HCT116 (cell line): ENCODE data around the gene TMTC4. TPM values are rescaled to one million over a fixed set of nuclear protein-coding genes. Genes with fewer than 3 reads are reported as not detected.

Experiments
- ATAC-seq: fragments of 200-7000 bp; cut with Tn5 transposase; 2 replicates; pipeline ENCODE4 v1.9.1; 2020; ENCODE audit warnings: mild to moderate bottlenecking, moderate library complexity
- BruUV-seq: library from RNA; stranded (reverse); fragments of 400-500 nt; replicated peaks from 2 replicates; lab custom pipeline; 2021; lab: Mats Ljungman, UMichigan
- CTCF ChIA-PET: fragments of 300-600 bp; sonication (Branson Sonifier 250); formaldehyde crosslinking; loops from one replicate; lab custom pipeline; 2021; ENCODE audit warnings: antibody characterized with exemption; lab: Charles Lee
- POLR2A ChIA-PET: fragments of 300-600, 350-600 bp; sonication (Branson Sonifier 250); formaldehyde crosslinking; loops from one replicate; lab custom pipeline; 2021; ENCODE audit warnings: antibody characterized with exemption; lab: Charles Lee
- RAD21 ChIA-PET, 2 experiments: fragments of 300-600 bp; sonication (Branson Sonifier 250); formaldehyde crosslinking; loops; one replicate each; lab custom pipeline; 2023; ENCODE audit warnings: low total read pairs in 2 of 2; ENCODE audit not compliant: uncharacterized antibody in 2 of 2, unreplicated experiment in 2 of 2, low non-redundant PET in 1 of 2; lab: Charles Lee
- DNase-seq: peaks from one replicate; pipeline ENCODE4 v3.0.0-alpha.2; 2010; ENCODE audit warnings: low read depth, low spot score
- H2AFZ ChIP-seq: fragments of 200-600 bp; shearing (Covaris generic), sonication (generic); 2 replicates; pipeline ENCODE4 v1.6.1; 2017; ENCODE audit warnings: low read depth, mixed run types, mixed read lengths, antibody characterized with exemption, low read length; ENCODE audit not compliant: poor library complexity, severe bottlenecking
- H3K27ac ChIP-seq: 2 replicates; pipeline ENCODE4 v1.5.1; 2012; ENCODE audit warnings: low read depth, low read length
- H3K27me3 ChIP-seq: fragments of 200-600 bp; sonication (generic); 2 replicates; pipeline ENCODE4 v1.6.1; 2016; ENCODE audit warnings: mixed run types, low read length, mixed read lengths; ENCODE audit not compliant: insufficient read depth
- H3K36me3 ChIP-seq, 2 experiments: fragments of 200-500 bp in 1 of 2; fragments of 200-600 bp in 1 of 2; sonication (Bioruptor generic) in 1 of 2; sonication (generic) in 1 of 2; 2 replicates each; pipeline versions ENCODE4 v1.5.1 to v1.6.1; 2014 to 2016; ENCODE audit warnings: low read length in 2 of 2, inconsistent platforms in 1 of 2, mixed read lengths in 1 of 2, mixed run types in 1 of 2; ENCODE audit not compliant: insufficient read depth in 2 of 2, control insufficient read depth in 1 of 2
- H3K4me1 ChIP-seq, 2 experiments: fragments of 200-600 bp in 1 of 2; sonication (generic) in 1 of 2; 2 replicates each; pipeline versions ENCODE4 v1.5.1 to v1.6.1; 2012 to 2017; ENCODE audit warnings: low read length in 2 of 2, inconsistent platforms in 1 of 2, mild to moderate bottlenecking in 1 of 2, mixed read lengths in 1 of 2, mixed run types in 1 of 2, moderate library complexity in 1 of 2; ENCODE audit not compliant: insufficient read depth in 2 of 2, control insufficient read depth in 1 of 2
- H3K4me2 ChIP-seq: fragments of 200-600 bp; sonication (generic); 2 replicates; pipeline ENCODE4 v1.6.1; 2017; ENCODE audit warnings: mixed run types, low read length, mixed read lengths
- H3K4me3 ChIP-seq, 2 experiments: fragments of 200-600 bp in 1 of 2; sonication (generic) in 1 of 2; replicated peaks in 1 of 2; 2 replicates each; pipeline ENCODE4 v1.5.1; 2011 to 2016; ENCODE audit warnings: low read length in 2 of 2, control low read depth in 1 of 2, low read depth in 1 of 2, mild to moderate bottlenecking in 1 of 2, mixed read lengths in 1 of 2, mixed run types in 1 of 2
- H3K79me2 ChIP-seq: fragments of 200-600 bp; sonication (generic); 2 replicates; pipeline ENCODE4 v1.6.1; 2017; ENCODE audit warnings: mild to moderate bottlenecking, mixed run types, low read length, moderate library complexity, mixed read lengths; ENCODE audit not compliant: insufficient read depth
- H3K9ac ChIP-seq: fragments of 200-600 bp; sonication (generic); 2 replicates; pipeline ENCODE4 v1.6.1; 2016; ENCODE audit warnings: low read length, mixed read lengths
- H3K9me2 ChIP-seq: fragments of 200-600 bp; sonication (generic), shearing (Covaris generic); 2 replicates; pipeline ENCODE4 v1.6.1; 2017; ENCODE audit warnings: mixed run types, mild to moderate bottlenecking, moderate library complexity; ENCODE audit not compliant: insufficient read depth
- H3K9me3 ChIP-seq, 2 experiments: fragments of 200-500 bp in 1 of 2; fragments of 200-600 bp in 1 of 2; sonication (Bioruptor generic) in 1 of 2; sonication (generic) in 1 of 2; 2 replicates each; pipeline ENCODE4 v1.6.1; 2014 to 2017; ENCODE audit warnings: low read length in 2 of 2, mixed read lengths in 2 of 2, inconsistent platforms in 1 of 2, low read depth in 1 of 2, mild to moderate bottlenecking in 1 of 2, mixed run types in 1 of 2, moderate library complexity in 1 of 2; ENCODE audit not compliant: control insufficient read depth in 1 of 2, insufficient read depth in 1 of 2
- H4K20me1 ChIP-seq: fragments of 200-600 bp; sonication (generic), shearing (Covaris generic); 2 replicates; pipeline ENCODE4 v1.6.1; 2017; ENCODE audit warnings: mixed run types, mild to moderate bottlenecking, moderate library complexity; ENCODE audit not compliant: insufficient read depth
- CEBPB ChIP-seq: IDR thresholded peaks from 2 replicates; pipeline ENCODE4 v1.6.1; 2012; ENCODE audit warnings: low read depth
- EGR1 ChIP-seq: IDR thresholded peaks from 2 replicates; pipeline ENCODE4 v1.6.1; 2012; ENCODE audit warnings: low read depth
- POLR2A ChIP-seq: IDR thresholded peaks from 2 replicates; pipeline ENCODE4 v1.7.0; 2011; ENCODE audit warnings: borderline replicate concordance; ENCODE audit not compliant: insufficient read depth, insufficient read length; ENCODE audit errors: extremely low read depth
- POLR2AphosphoS5 ChIP-seq: IDR thresholded peaks from 2 replicates; pipeline ENCODE4 v1.6.1; 2011; ENCODE audit warnings: mild to moderate bottlenecking, low read depth, low read length, moderate library complexity
- RAD21 ChIP-seq: IDR thresholded peaks from 2 replicates; pipeline ENCODE4 v1.6.1; 2012; ENCODE audit warnings: low read depth, mild to moderate bottlenecking
- SRF ChIP-seq: IDR thresholded peaks from 2 replicates; pipeline ENCODE4 v1.6.1; 2012; ENCODE audit warnings: low read depth
- TCF7L2 ChIP-seq: IDR thresholded peaks from 2 replicates; pipeline ENCODE4 v1.7.0; 2011; ENCODE audit warnings: borderline replicate concordance, inconsistent platforms; ENCODE audit not compliant: insufficient read depth, insufficient read length; ENCODE audit errors: extremely low read depth
- YY1 ChIP-seq: IDR thresholded peaks from 2 replicates; pipeline ENCODE4 v1.6.1; 2011; ENCODE audit warnings: low read length, low read depth, moderate library complexity, mild to moderate bottlenecking; ENCODE audit not compliant: insufficient replicate concordance; ENCODE audit errors: extremely low read depth
- ZBTB33 ChIP-seq: IDR thresholded peaks from 2 replicates; pipeline ENCODE4 v1.6.1; 2011; ENCODE audit warnings: mild to moderate bottlenecking, low read length, moderate library complexity; ENCODE audit not compliant: insufficient replicate concordance; ENCODE audit errors: extremely low read depth
- ZFX ChIP-seq: fragments of 450-650 bp; IDR thresholded peaks from 2 replicates; pipeline ENCODE4 v1.6.1; 2017
- intact Hi-C: fragments of 100-400 bp; cut with micrococcal nuclease; formaldehyde crosslinking; loops from 2 replicates; pipeline ENCODE4 v1.10.0; 2022
- total RNA-seq: library from RNA; stranded (reverse); gene quantifications from one replicate; pipeline ENCODE4 v1.2.1, GENCODE V29; 2021; ENCODE audit not compliant: unreplicated experiment

The TMTC4 gene
- total RNA-seq, 1 experiment from 2014 or later = 23.6 TPM

- H4K20me1 ChIP-seq = no peaks in the 10 kb centered on the region
- ChIA-PET POLR2A (no interaction called here), CTCF (no interaction called here), RAD21 (no interaction called here)
- H2AFZ ChIP-seq = no peak overlapping the region
- no peak overlapping the region for H3K4me2 ChIP-seq
- BruUV-seq = no TSS peak
- no peaks in the 10 kb centered on the region for H3K4me1 ChIP-seq
- TF ChIP-seq TCF7L2 = no peak
- no peak for TF ChIP-seq SRF
- no peak for TF ChIP-seq YY1
- TF ChIP-seq EGR1 = no peak
- no peak for TF ChIP-seq ZBTB33
- TF ChIP-seq RAD21 = no peak
- TF ChIP-seq POLR2A = no peak
- no peak for TF ChIP-seq CEBPB
- no peak for TF ChIP-seq POLR2AphosphoS5
- no peak for TF ChIP-seq ZFX
- H3K36me3 ChIP-seq = peaks cover 15 to 18% of the 10 kb centered on the region in 2 experiments; a peak in 2 of 4 replicates
- no peaks in the 10 kb centered on the region for H3K27me3 ChIP-seq
- intact Hi-C loops = no loop called here
- H3K9me3 ChIP-seq = no peaks in the 10 kb centered on the region
- H3K79me2 ChIP-seq = no peaks in the 10 kb centered on the region
- no peak overlapping the region for H3K4me3 ChIP-seq
- no peaks in the 10 kb centered on the region for H3K9me2 ChIP-seq
- DNase-seq (no peak), ATAC-seq (no peak)
- H3K9ac ChIP-seq = no peak overlapping the region
- no peak overlapping the region for H3K27ac ChIP-seq
Measured at GRCh38 chr13:100634696-100635095, 39.9 kb downstream of the TMTC4 start.
